Osteocyte (in vitro differentiated cells): ENCODE results near the gene PHC2. TPM values are rescaled to one million over a fixed set of nuclear protein-coding genes. Genes with fewer than 3 reads are reported as not detected.

ENCODE experiments used
- DNase-seq: peaks from one replicate; pipeline ENCODE4 v3.0.0; 2021; ENCODE audit warnings: mixed read lengths; ENCODE audit not compliant: unreplicated experiment; ENCODE audit errors: extremely low spot score
- H3K27ac Mint-ChIP-seq: one replicate; pipeline ENCODE4 v1.8.0; 2021; ENCODE audit warnings: mild to moderate bottlenecking, mixed read lengths; ENCODE audit not compliant: unreplicated experiment
- H3K27me3 Mint-ChIP-seq: one replicate; pipeline ENCODE4 v1.8.0; 2021; ENCODE audit warnings: mixed read lengths; ENCODE audit not compliant: unreplicated experiment
- H3K36me3 Mint-ChIP-seq: one replicate; pipeline ENCODE4 v1.8.0; 2021; ENCODE audit warnings: mixed read lengths; ENCODE audit not compliant: unreplicated experiment
- H3K4me1 Mint-ChIP-seq: one replicate; pipeline ENCODE4 v1.8.0; 2021; ENCODE audit warnings: mixed read lengths; ENCODE audit not compliant: unreplicated experiment
- H3K4me3 Mint-ChIP-seq: one replicate; pipeline ENCODE4 v1.8.0; 2021; ENCODE audit warnings: mild to moderate bottlenecking, moderate library complexity, mixed read lengths; ENCODE audit not compliant: unreplicated experiment
- H3K9me3 Mint-ChIP-seq: one replicate; pipeline ENCODE4 v1.8.0; 2021; ENCODE audit warnings: mixed read lengths; ENCODE audit not compliant: unreplicated experiment
- CTCF ChIP-seq: fragments of 200-600 bp; sonication (generic); IDR thresholded peaks from 2 replicates; pipeline ENCODE4 v1.5.0; 2021; ENCODE audit warnings: antibody characterized with exemption, mild to moderate bottlenecking, moderate library complexity
- total RNA-seq: library from RNA; stranded (reverse); gene quantifications from 2 replicates; pipeline ENCODE4 v1.2.1, GENCODE V29; 2021

PHC2 gene
- total RNA-seq, 1 donor from 2014 or later, result 160 TPM

GRCh38 chr1:33348194-33348593, 82.7 kb downstream of the PHC2 start:
- Mint-ChIP-seq H3K9me3 (no peaks in the 10 kb centered on the region), H3K4me1 (peaks cover 60% of the 10 kb centered on the region), H3K36me3 (peaks cover 34% of the 10 kb centered on the region), H3K27ac (peak overlapping the region; percentile 90), H3K27me3 (no peaks in the 10 kb centered on the region), H3K4me3 (peak overlapping the region; percentile 84)
- TF ChIP-seq CTCF, result no peak
- no peak for DNase-seq

- Mint-ChIP-seq H3K9me3 (no peaks in the 10 kb centered on the region), H3K4me3 (peak overlapping the region; percentile 84), H3K36me3 (peaks cover 35% of the 10 kb centered on the region), H3K27me3 (no peaks in the 10 kb centered on the region), H3K27ac (peak overlapping the region; percentile 90), H3K4me1 (peaks cover 66% of the 10 kb centered on the region)
- DNase-seq, result no peak
- no peak for TF ChIP-seq CTCF
Observed at GRCh38 chr1:33347650-33347992, 83.3 kb downstream of the PHC2 start.

GRCh38 chr1:33346927-33347649, 83.8 kb downstream of the PHC2 start:
- Mint-ChIP-seq H3K36me3 (peaks cover 38% of the 10 kb centered on the region), H3K27me3 (no peaks in the 10 kb centered on the region), H3K4me3 (peak overlapping the region; percentile 84), H3K27ac (peak overlapping the region; percentile 90), H3K9me3 (no peaks in the 10 kb centered on the region), H3K4me1 (peaks cover 71% of the 10 kb centered on the region)
- TF ChIP-seq CTCF, result no peak
- DNase-seq, result no peak

- H3K36me3 Mint-ChIP-seq, result peaks cover 38% of the 10 kb centered on the region
- TF ChIP-seq CTCF, result no peak
- no peaks in the 10 kb centered on the region for H3K27me3 Mint-ChIP-seq
- peak overlapping the region; percentile 90 for H3K27ac Mint-ChIP-seq
- no peaks in the 10 kb centered on the region for H3K9me3 Mint-ChIP-seq
- H3K4me3 Mint-ChIP-seq, result peak overlapping the region; percentile 84
- no peak for DNase-seq
- peaks cover 77% of the 10 kb centered on the region for H3K4me1 Mint-ChIP-seq
Observed at GRCh38 chr1:33346533-33346926, 84.4 kb downstream of the PHC2 start.

DNA sequence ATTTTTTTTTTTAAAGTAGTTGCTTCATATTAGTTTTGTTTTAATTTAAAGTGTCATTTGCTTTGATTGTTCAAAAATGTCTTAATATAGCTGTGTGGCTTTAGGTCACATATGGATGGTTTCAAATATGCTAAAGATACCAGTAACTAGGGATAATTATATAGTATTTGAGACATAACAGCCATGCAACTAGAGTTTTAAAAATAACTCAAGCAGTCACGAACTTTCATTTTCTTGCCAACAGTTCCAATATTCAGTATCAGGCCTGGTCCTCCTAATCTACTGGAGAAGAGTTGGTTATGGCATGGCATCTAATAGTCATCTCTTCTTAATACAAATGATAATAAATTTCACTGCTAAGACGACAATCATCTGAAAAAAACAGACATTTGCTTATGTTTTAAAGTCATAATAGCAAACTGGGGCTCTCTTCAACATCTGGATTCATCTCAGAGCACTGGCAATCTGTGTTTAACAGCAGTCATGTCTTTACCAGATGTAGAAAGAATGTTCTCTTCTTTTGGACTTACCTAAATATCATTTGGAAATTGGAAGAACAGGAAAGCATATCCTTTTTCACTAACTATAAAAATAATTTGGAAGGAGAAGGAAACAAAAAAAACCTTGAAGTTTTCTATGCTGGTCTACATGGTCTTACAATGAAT, 85.9 kb downstream of the PHC2 start:
- H3K27me3 Mint-ChIP-seq, result no peaks in the 10 kb centered on the region
- no peak for TF ChIP-seq CTCF
- peak overlapping the region; percentile 90 for H3K27ac Mint-ChIP-seq
- H3K4me1 Mint-ChIP-seq, result peaks cover 79% of the 10 kb centered on the region
- H3K4me3 Mint-ChIP-seq, result peak overlapping the region; percentile 51
- no peak for DNase-seq
- H3K9me3 Mint-ChIP-seq, result no peaks in the 10 kb centered on the region
- peaks cover 46% of the 10 kb centered on the region for H3K36me3 Mint-ChIP-seq
